Effector memory CD4-positive, alpha-beta T cell (primary cell): ENCODE results near the gene AFMID.

ENCODE experiments used
- DNase-seq, 3 donors: peaks; one replicate each; pipeline ENCODE4 v3.0.0-alpha.2; 2020
- H3K27ac ChIP-seq: 2 replicates; pipeline ENCODE4 v1.7.0; 2013; ENCODE audit warnings: mild to moderate bottlenecking, low read length, moderate library complexity; ENCODE audit not compliant: insufficient read depth, poor library complexity, severe bottlenecking
- H3K27me3 ChIP-seq: replicated peaks from 2 replicates; pipeline ENCODE4 v1.7.0; 2013; ENCODE audit warnings: mild to moderate bottlenecking, low read length; ENCODE audit not compliant: insufficient read depth, control insufficient read depth, poor library complexity, severe bottlenecking
- H3K36me3 ChIP-seq: 2 replicates; pipeline ENCODE4 v1.7.0; 2013; ENCODE audit warnings: mild to moderate bottlenecking, low read length, moderate library complexity; ENCODE audit not compliant: control insufficient read depth, insufficient read depth
- H3K4me1 ChIP-seq: 2 replicates; pipeline ENCODE4 v1.7.0; 2013; ENCODE audit warnings: low read length, mild to moderate bottlenecking; ENCODE audit not compliant: control insufficient read depth, insufficient read depth, poor library complexity, severe bottlenecking
- H3K4me3 ChIP-seq: 2 replicates; pipeline ENCODE4 v1.7.0; 2013; ENCODE audit warnings: low read length, low read depth, mild to moderate bottlenecking; ENCODE audit not compliant: insufficient read depth, poor library complexity, severe bottlenecking
- H3K9me3 ChIP-seq: 2 replicates; pipeline ENCODE4 v1.7.0; 2013; ENCODE audit warnings: mild to moderate bottlenecking, low read length, moderate library complexity; ENCODE audit not compliant: control insufficient read depth

The AFMID gene

GRCh38 chr17:78143214-78144146 lies 43.7 kb upstream of the AFMID start:
- Histone ChIP-seq H3K4me1 (peaks cover 22% of the 10 kb centered on the region), H3K27ac (no peak overlapping the region), H3K9me3 (no peaks in the 10 kb centered on the region), H3K36me3 (peaks cover 22% of the 10 kb centered on the region), H3K27me3 (no peaks in the 10 kb centered on the region), H3K4me3 (no peak overlapping the region)
- no peak for DNase-seq

DNA sequence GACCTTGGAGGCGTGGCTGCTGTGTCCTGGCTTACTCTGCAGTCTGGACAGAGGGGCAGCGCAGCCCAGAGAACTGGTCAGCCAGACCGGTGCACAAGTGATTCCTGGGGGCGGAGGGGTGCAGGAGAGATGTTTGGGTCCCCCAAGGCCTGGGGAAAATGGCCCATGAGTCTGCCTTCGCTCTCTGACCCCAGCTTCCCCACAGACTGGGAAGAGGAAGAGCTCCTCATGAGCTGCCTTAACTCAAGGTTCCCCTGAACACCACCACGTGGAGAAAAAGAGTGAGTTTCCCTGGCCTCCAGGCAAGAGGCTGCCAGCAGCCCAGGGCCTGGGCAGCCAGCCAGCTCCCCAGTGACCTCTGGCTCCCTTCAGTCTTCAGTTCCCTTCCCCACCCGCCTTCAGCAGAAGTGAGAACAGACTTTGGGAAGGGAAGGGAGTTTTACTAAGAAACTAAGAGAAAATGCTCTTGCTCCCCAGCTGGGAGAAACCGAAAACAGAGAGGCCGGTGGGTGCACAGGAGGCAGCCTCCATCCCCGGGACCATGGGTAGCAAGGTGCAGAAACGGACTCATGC lies 42.9 kb upstream of the AFMID start:
- Histone ChIP-seq H3K27me3 (no peaks in the 10 kb centered on the region), H3K4me1 (peaks cover 18% of the 10 kb centered on the region), H3K4me3 (no peak overlapping the region)

DNA sequence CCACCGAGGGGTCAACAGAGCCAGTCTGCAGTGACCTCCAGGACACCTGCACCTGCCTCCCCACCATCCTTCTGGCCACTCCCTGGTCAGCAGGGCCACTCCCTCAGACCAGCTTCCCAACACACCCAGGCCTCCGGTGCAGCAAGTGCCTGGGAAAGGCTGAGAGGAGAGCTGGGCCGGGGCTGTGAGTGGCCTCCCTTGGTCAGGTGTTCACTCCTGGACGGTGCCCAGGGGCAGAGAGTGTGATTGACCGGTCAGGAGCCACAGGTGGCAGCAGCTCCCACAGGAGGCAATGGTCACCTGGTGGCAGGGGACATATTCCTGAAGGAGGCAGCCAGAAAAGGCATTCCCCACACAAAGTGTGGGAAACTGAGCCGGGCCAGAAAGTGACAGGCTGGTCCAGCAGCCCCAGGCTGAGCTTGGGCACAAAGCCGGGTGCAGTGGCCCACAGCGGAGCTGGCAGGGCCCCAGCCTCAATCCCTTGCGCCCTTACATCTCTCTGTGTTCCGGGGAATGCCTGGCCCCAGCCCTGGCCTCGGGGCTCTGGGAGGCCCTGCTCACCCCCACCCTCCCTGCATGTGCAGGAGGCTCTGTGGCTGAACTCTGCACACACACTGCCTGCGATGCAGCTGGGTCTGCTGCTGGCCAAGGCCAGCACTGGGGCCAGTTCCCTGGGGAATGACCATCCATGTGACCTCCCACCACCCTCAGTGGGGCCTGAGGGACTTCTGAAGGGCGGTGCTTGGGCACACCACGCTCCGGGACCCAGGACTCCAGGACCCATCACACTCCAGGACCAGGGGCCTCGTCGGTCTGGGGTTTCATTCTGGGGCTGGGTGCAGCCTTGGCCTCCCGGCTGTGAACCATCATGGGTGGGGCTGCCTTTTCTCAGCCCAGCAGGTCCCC lies 42.2 kb upstream of the AFMID start:
- H3K27ac ChIP-seq, result no peak overlapping the region
- H3K27me3 ChIP-seq, result no peaks in the 10 kb centered on the region
- DNase-seq, result no peak
- H3K4me3 ChIP-seq, result no peak overlapping the region
- peaks cover 20% of the 10 kb centered on the region for H3K36me3 ChIP-seq
- peaks cover 13% of the 10 kb centered on the region for H3K4me1 ChIP-seq
- H3K9me3 ChIP-seq, result no peaks in the 10 kb centered on the region

More for the DNA sequence above, 42.9 kb upstream of the AFMID start:
- Histone ChIP-seq H3K27ac (no peak overlapping the region), H3K36me3 (peaks cover 20% of the 10 kb centered on the region), H3K9me3 (no peaks in the 10 kb centered on the region)
- DNase-seq, result no peak

DNA sequence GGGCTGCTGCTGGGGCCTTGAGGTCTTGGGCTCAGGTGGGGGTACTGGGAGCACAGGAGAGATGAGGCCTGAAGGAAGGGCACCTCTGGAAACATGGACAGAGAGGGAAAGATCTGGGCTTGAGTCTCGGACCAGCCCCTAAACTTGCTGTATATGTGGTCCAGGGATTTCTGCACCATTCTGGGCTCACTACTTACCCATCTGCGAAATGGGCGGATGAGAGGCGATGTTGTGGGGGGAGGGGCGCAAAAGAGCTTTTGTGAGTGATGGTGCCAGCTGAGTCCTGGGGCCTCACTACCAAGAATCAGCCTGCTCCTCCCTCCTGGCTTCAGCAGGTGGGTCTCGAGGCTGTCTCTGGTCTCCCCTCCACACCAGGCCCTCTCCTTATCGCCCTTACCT lies 40.7 kb upstream of the AFMID start:
- no peak overlapping the region for H3K4me3 ChIP-seq
- no peak overlapping the region for H3K27ac ChIP-seq
- no peaks in the 10 kb centered on the region for H3K4me1 ChIP-seq
- H3K27me3 ChIP-seq, result no peaks in the 10 kb centered on the region
- no peaks in the 10 kb centered on the region for H3K9me3 ChIP-seq
- peaks cover 12% of the 10 kb centered on the region for H3K36me3 ChIP-seq
- DNase-seq, result no peak

DNA sequence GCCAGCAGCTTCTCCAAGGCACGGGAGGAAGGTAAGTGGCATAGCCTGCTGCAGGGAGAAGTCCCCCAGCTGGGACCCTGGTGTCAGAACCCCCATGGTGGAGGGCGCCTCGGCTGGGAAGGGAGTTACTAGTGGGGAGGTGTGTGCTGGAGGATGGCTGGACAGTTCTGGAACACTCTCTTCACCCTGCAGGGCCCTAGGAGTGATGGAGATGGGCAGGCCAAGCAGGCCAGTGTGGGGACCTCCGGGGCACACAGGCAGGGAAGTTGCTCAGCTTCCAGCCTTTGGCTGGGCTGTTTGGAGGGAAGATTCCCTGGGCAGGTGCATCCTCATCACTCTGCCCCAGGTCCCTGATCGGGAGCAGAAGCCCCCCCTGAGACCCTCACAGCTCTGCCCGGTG lies 40.3 kb upstream of the AFMID start:
- H3K36me3 ChIP-seq, result peaks cover 8% of the 10 kb centered on the region
- H3K27ac ChIP-seq, result no peak overlapping the region
- H3K9me3 ChIP-seq, result no peaks in the 10 kb centered on the region
- H3K4me3 ChIP-seq, result no peak overlapping the region
- H3K27me3 ChIP-seq, result no peaks in the 10 kb centered on the region
- no peak for DNase-seq
- H3K4me1 ChIP-seq, result no peaks in the 10 kb centered on the region

- H3K9me3 ChIP-seq, result no peaks in the 10 kb centered on the region
- no peaks in the 10 kb centered on the region for H3K27me3 ChIP-seq
- no peak overlapping the region for H3K4me3 ChIP-seq
- H3K4me1 ChIP-seq, result no peaks in the 10 kb centered on the region
- no peak overlapping the region for H3K27ac ChIP-seq
- H3K36me3 ChIP-seq, result peaks cover 2% of the 10 kb centered on the region
- no peak for DNase-seq
Measured at GRCh38 chr17:78147315-78147998, 39.7 kb upstream of the AFMID start.

DNA sequence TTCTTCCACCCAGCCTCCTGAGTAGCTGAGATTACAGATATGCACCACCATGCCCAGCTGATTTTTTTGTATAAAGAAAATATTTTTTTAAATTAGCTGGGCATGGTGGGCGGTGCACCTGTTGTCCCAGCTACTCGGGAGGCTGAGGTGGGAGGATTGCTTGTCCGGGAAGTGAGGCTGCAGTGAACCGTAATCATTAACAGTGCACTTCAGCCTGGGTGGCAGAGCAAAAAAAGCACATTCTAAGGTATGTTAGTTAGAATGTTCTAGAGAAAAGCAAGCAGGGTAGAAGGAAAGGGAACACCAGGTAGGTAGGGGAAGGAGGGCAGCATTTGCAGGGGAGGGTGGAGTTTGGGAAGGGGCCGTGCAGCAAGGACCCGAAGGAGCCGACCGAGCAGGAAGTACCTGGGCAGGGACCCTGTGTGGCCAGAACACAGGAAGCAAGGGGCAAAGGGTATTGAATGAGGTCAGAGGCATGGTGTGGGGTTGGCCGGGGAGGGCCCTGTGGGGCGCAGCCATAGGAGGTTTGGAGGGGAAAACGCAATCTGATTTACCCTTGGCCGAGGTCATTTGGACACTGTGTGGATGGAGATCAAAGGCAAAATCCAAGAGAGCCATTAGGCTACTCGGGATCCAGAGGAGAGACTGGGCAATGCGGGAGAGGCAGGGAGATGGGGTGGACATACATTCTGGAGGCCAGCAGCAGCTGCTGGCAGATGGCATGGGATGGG lies 38.7 kb upstream of the AFMID start:
- no peaks in the 10 kb centered on the region for H3K27me3 ChIP-seq
- no peak for DNase-seq
- no peaks in the 10 kb centered on the region for H3K36me3 ChIP-seq
- H3K4me3 ChIP-seq, result no peak overlapping the region
- no peaks in the 10 kb centered on the region for H3K4me1 ChIP-seq
- no peak overlapping the region for H3K27ac ChIP-seq
- no peaks in the 10 kb centered on the region for H3K9me3 ChIP-seq

- DNase-seq, result no peak
- Histone ChIP-seq H3K4me1 (no peaks in the 10 kb centered on the region), H3K4me3 (no peak overlapping the region), H3K27me3 (no peaks in the 10 kb centered on the region), H3K36me3 (no peaks in the 10 kb centered on the region), H3K9me3 (no peaks in the 10 kb centered on the region), H3K27ac (no peak overlapping the region)
Measured at GRCh38 chr17:78151514-78152008, 35.6 kb upstream of the AFMID start.
